Kidney capillary endothelial cell (primary cell): ENCODE data around the gene MGRN1.

Source experiments
- DNase-seq: peaks from one replicate; pipeline ENCODE4 v3.0.0-alpha.2; 2018; ENCODE audit warnings: low spot score

Gene MGRN1

GRCh38 chr16:4699046-4699556, 74.5 kb downstream of the MGRN1 start:
- no peak for DNase-seq

- no peak for DNase-seq
Measured at GRCh38 chr16:4700380-4700996, 75.9 kb downstream of the MGRN1 start.

DNA sequence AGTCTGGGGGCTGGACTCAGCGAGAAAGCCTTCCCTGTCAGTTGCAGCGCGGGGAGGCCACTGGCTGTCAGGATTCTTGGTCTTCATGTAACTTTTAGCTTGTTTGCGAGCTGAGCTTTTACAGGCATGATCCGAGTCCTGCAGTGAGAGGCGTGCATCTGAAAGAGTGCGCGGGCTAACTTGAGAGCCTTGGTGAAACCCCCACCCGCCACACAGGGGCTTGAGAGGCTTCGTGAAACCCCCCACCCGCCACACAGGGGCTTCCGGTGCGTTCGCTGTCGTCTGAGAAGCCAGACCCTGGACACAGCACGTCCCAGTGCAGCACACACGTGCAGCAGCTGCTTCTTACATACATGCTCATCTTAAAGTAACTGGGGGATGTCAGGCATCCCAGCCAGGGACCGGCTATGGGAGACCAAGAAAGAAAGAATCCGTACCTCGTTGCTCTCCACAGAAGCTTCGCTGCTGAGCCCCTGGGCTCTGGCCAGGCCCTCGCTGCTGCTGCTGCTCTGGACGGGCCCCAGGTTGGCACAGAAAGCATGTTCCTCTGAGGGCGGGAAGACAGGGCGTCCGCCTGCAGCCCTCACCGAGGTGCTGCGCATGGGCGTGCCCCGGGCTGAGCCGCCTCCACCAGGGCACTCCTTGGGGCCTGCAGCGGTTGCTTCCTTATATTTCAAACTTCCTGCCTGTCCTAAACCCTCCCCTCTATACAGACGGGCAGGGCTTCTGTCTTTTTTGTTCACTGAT, 76.5 kb downstream of the MGRN1 start:
- no peak for DNase-seq

GRCh38 chr16:4701791-4702465, 77.3 kb downstream of the MGRN1 start:
- DNase-seq, result no peak

DNA sequence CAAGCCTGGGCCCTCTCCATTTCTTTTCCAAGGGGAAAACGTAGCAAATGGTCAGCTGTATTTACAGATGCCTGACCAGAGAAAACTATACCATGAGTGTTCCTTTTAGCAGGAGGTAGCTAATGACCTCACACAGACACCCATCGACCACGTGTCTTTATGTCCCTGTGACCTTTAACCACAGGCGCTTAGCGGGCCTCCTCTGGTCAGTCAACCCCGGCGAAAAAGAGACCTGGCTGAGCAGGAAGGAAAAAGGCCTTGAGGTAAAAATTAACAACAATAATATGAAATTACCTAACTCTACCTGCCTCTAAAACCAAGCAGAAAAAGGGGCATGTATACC, 77.8 kb downstream of the MGRN1 start:
- DNase-seq, result no peak

DNA sequence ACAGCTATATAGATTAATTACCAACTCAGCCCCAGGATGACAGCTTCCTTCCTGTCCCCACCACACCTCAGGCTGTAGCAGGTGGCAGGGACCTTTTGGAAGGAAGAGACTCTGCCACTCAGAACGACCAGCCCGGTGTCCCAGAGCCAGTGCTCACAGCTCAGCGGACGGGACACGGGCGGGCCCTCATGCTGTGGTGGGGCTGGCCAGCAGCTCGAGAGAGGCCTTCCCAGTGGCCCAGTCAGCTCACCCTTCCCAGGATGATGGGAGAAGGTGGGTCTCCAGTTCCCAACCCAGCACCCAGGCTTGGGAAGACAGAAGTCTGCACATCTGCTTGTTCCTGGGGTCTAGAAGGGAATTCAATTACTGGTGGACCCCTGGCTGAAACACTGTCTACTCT, 79.3 kb downstream of the MGRN1 start:
- no peak for DNase-seq

DNA sequence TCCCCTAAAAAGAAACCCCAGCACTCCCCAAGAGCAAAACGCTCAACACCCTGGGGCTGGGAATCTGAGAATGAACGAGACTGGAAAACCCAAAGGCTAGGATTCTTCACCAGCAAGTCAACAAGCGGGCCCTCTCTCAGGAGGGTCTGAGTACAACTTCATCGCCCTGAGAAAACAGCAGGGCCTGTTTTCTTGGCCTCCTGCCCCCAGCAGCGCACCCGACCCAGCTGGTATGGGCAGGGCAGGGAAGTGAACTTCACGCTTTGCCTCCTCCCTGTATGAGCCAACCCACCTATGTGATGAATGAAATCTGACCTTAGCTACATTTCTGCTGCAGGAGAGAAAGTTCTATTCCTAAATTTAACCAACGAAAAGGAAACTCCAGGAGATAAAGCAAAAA, 79.9 kb downstream of the MGRN1 start:
- no peak for DNase-seq

DNA sequence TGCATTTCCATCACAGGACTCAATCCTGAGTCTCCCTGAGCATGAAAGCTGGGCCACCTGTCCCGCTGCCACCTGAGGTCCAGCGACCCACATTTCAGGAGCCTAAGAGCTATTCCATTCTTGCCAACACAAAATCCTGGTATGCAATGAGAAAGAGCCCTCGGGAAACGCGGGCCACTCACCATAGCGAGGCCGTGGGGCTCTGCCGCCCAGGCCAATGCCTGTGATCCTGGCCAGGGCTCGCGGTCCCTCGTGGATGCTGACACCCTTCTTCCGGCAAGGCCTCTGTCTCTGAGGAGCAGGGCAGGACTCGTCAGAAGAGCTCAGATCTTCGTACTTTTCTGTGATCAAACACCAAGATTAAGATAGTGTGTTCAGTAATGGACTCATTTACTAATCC, 80.3 kb downstream of the MGRN1 start:
- no peak for DNase-seq

DNA sequence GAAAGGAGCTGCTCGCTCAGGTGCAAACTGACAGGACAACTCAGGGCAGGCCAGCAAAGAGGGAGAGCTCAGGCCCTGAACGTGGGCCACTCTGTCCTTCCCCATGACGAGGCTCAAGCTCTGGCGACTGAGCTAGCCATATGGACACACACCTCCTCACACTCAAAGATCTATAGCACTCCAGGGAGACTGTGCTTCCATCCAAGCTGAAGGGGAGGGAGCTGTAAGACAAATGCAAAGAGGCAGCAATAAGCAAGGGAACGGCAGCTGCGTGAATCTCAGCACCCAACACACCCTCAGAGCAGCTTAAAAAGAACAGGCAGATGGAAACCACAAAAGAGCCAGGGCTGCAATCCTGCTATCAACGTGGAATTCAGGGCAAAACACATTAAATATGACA, 82.2 kb downstream of the MGRN1 start:
- no peak for DNase-seq

DNA sequence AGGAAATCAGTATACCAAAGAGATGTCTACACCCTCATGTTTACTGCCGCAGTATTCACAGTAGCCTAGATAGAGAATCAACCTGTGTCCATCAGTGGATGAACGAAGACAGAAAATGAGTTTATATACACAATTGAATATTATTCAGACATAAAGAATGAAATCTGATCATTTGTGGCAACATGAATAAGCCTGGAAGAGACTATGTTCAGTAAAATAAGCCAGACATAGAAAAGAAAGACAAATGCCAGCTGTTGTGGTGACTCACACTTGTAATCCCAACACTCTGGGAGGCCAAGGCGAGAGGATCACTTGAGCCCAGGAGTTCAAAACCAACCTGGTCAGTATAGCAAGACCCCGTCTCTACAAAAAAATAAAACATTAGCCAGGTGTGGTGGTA, 84.9 kb downstream of the MGRN1 start:
- no peak for DNase-seq

DNA sequence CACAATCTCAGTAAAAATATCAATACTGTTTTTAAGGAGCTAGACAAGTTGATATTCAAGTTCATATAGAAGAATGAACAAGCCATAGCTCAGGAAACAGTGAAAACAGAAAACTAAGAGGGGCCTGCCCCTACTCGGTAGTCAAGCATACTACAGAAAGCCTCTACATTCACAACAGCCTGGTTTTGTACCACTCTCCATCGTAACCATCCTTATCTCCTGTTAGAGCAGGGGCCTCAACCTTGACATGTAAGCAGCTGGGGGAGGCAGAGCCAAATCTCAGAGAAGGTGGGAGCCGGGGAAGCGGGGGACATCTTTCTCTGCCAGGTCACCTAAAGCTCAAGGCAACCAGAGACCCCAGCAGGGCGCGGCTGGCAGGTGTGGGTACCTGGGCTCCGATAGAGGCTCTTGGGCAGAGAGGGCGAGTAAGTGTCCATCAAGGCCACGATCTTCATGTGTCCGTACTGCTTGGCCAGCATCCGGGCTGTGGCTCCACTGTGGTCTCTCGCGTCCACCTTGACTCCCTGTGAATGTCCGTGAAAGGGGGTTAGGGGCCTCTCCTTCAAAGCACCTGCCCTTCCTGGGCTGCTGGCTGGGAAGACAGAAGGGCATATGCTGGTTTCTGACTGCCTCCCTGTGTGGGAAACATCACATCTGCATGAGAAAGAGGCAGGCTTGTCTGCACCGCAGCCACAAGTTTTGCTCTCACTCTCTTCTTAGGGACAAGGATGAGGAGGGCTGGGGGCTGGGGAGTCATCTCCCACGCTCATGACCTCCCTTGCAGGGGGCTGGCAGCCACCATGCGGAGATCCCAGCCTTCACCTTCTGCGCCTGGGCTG, 89.3 kb downstream of the MGRN1 start:
- DNase-seq, result no peak

GRCh38 chr16:4714996-4715395, 90.4 kb downstream of the MGRN1 start:
- DNase-seq, result no peak

GRCh38 chr16:4718466-4718865, 93.8 kb downstream of the MGRN1 start:
- DNase-seq, result no peak

DNA sequence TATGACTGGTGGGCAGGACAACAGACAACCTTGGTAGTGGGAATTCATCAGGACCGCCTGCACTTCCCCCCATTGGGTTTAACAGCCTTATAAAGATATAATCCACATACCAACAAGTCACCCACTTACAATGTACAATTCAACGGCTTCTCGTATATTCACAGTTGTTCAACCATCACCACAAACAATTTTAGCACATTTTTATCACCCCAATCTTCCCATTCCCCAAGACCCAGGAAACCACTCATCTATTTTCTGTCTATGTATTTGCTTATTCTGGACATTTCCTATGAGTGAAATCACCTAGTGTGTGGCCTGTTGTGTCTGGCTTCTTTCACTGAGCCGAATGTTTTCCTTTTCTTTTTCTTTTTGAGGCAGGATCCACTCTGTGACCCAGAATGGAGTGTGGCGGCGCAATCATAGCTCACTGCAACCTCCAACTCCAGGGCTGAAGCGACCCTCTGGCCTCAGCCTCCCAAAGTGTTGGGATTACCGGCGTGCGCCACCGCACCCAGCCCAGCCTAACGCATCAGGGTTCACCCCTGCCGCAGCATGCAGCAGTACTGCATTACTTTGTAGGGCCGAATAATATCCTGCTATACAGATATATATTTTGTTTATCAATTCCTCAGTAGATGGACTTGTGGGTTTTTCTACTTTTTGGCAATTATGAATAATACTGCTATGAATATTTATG, 98.6 kb downstream of the MGRN1 start:
- DNase-seq, result no peak

- no peak for DNase-seq
Measured at GRCh38 chr16:4724661-4725270, 100.1 kb downstream of the MGRN1 start.

DNA sequence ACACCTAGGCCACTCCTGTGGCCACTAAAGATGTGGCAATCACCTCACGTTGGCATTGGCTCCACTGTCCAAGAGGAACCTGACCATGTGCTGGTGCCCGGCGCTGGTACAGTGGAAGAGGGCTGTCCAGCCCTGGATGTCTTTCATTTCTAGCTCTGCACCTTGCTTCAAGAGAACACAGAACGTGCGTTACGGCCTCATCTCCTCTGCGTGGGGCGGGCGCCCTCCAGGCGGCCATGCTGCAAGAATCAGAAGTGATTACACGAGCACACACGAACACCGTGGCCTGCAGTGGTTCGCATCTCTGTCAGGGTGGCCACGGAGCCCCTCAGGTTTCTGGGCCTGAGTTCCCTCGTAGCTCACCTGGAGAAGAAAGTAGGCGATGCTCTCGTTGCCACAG, 102.0 kb downstream of the MGRN1 start:
- no peak for DNase-seq

DNA sequence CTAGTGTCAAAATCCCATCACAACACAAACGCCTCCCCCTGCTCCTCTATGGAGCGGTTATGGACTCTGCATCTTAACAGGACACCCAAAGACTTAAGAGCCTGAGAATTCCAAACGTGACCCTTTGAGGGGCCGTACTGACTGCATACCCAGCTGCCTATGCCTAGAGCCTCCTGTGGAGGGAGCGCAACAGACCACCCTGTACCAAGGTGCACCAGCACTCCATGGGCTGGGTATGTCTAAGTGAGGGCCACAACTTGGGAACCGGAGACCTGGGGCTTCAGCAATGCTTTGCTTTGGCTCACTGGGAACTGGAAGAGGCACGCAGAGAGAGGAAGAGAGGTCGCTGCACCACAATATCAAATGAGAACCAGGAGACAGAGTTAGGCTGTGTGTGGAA, 104.0 kb downstream of the MGRN1 start:
- DNase-seq, result no peak

GRCh38 chr16:4729876-4730275, 105.2 kb downstream of the MGRN1 start:
- DNase-seq, result no peak

GRCh38 chr16:4733211-4733742, 108.7 kb downstream of the MGRN1 start:
- DNase-seq, result no peak

DNA sequence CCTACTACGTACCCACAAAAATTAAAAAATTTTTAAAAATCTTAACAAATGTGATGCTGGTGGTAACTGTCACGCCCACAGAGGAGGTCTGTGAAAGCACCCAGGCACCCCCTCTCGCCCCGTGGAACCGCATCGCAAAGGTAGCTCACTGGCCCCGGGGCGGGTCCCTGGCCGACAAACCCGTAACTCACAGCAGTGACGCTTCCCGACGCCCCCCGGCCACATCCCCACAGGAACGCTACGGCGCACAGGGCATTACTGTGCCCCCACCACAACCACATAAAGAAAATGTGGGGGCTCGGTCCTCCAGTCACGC, 109.1 kb downstream of the MGRN1 start:
- no peak for DNase-seq

- DNase-seq, result peak; percentile 93
Measured at GRCh38 chr16:4734063-4734729, 109.6 kb downstream of the MGRN1 start, which contains the start of the genes ANKS3 and DNAAF8. ANKS3 (minus strand) TSS chr16:4734271; CDS start chr16:4730149, 4,122 bp downstream. DNAAF8 (plus strand) TSS chr16:4734537; CDS start chr16:4736515, 1,978 bp downstream.
